Parathyroid adenoma (tissue), 2 donors: ENCODE results near the gene SHISA4.

Experiments
- H2AFZ ChIP-seq: fragments of 300-600 bp; sonication (generic); one replicate; pipeline ENCODE4 v1.7.0; 2017; ENCODE audit warnings: antibody characterized with exemption, mild to moderate bottlenecking
- H3K27ac ChIP-seq: fragments of 300-600 bp; sonication (generic); one replicate; pipeline ENCODE4 v1.7.0; 2017
- H3K27me3 ChIP-seq: fragments of 300-600 bp; sonication (generic); one replicate; pipeline ENCODE4 v1.7.0; 2017; ENCODE audit warnings: low read length; ENCODE audit not compliant: control insufficient read depth, insufficient read depth
- H3K36me3 ChIP-seq: fragments of 300-600 bp; sonication (generic); one replicate; pipeline ENCODE4 v1.7.0; 2017; ENCODE audit warnings: low read length; ENCODE audit not compliant: control insufficient read depth, insufficient read depth
- H3K4me1 ChIP-seq: fragments of 300-600 bp; sonication (generic); one replicate; pipeline ENCODE4 v1.7.0; 2017; ENCODE audit warnings: control low read depth
- H3K4me2 ChIP-seq: fragments of 300-600 bp; sonication (generic); one replicate; pipeline ENCODE4 v1.7.0; 2017; ENCODE audit warnings: low read length
- H3K4me3 ChIP-seq: fragments of 300-600 bp; sonication (generic); one replicate; pipeline ENCODE4 v1.7.0; 2017; ENCODE audit warnings: low read depth, low read length
- H3K79me2 ChIP-seq: fragments of 300-600 bp; sonication (generic); one replicate; pipeline ENCODE4 v1.7.0; 2017; ENCODE audit warnings: control low read depth
- H3K9ac ChIP-seq: fragments of 300-600 bp; sonication (generic); one replicate; pipeline ENCODE4 v1.7.0; 2017; ENCODE audit warnings: mild to moderate bottlenecking
- H3K9me3 ChIP-seq: fragments of 300-600 bp; sonication (generic); one replicate; pipeline ENCODE4 v1.7.0; 2017; ENCODE audit warnings: low read length; ENCODE audit not compliant: control insufficient read depth
- CTCF ChIP-seq: fragments of 300-600 bp; sonication (generic); IDR thresholded peaks from one replicate; pipeline ENCODE4 v1.7.0; 2017; ENCODE audit warnings: antibody characterized with exemption, mild to moderate bottlenecking
- donor health status: primary hyperparathyroidism.

SHISA4 gene

GRCh38 chr1:201884425-201884824 lies 4.3 kb upstream of the SHISA4 start:
- Histone ChIP-seq H2AFZ (no peak overlapping the region), H3K9me3 (no peaks in the 10 kb centered on the region), H3K79me2 (no peaks in the 10 kb centered on the region), H3K36me3 (no peaks in the 10 kb centered on the region), H3K4me2 (no peak overlapping the region), H3K27ac (no peak overlapping the region), H3K4me1 (peaks cover 2% of the 10 kb centered on the region), H3K27me3 (no peaks in the 10 kb centered on the region), H3K9ac (no peak overlapping the region), H3K4me3 (no peak overlapping the region)
- TF ChIP-seq CTCF, result no peak

- Histone ChIP-seq H3K36me3 (no peaks in the 10 kb centered on the region), H3K27ac (no peak overlapping the region), H3K9ac (no peak overlapping the region), H3K4me3 (no peak overlapping the region), H3K4me1 (peaks cover 2% of the 10 kb centered on the region), H2AFZ (no peak overlapping the region), H3K9me3 (no peaks in the 10 kb centered on the region), H3K79me2 (no peaks in the 10 kb centered on the region), H3K4me2 (no peak overlapping the region), H3K27me3 (no peaks in the 10 kb centered on the region)
- no peak for TF ChIP-seq CTCF
Measured at GRCh38 chr1:201885531-201886075, 3.1 kb upstream of the SHISA4 start.

GRCh38 chr1:201886103-201886885 lies 2.4 kb upstream of the SHISA4 start:
- Histone ChIP-seq H3K9ac (no peak overlapping the region), H3K4me1 (peaks cover 2% of the 10 kb centered on the region)

GRCh38 chr1:201887116-201887866 lies 1.4 kb upstream of the SHISA4 start:
- Histone ChIP-seq H3K27ac (no peak overlapping the region), H3K4me1 (peaks cover 2% of the 10 kb centered on the region), H3K9me3 (no peaks in the 10 kb centered on the region), H3K27me3 (no peaks in the 10 kb centered on the region), H3K79me2 (no peaks in the 10 kb centered on the region), H2AFZ (no peak overlapping the region), H3K4me3 (no peak overlapping the region), H3K9ac (no peak overlapping the region), H3K4me2 (no peak overlapping the region), H3K36me3 (no peaks in the 10 kb centered on the region)
- TF ChIP-seq CTCF, result no peak

More at GRCh38 chr1:201886103-201886885, 2.4 kb upstream of the SHISA4 start:
- Histone ChIP-seq H3K27ac (no peak overlapping the region), H3K79me2 (no peaks in the 10 kb centered on the region), H3K36me3 (no peaks in the 10 kb centered on the region), H3K4me3 (no peak overlapping the region), H3K4me2 (no peak overlapping the region), H2AFZ (no peak overlapping the region), H3K27me3 (no peaks in the 10 kb centered on the region), H3K9me3 (no peaks in the 10 kb centered on the region)
- no peak for TF ChIP-seq CTCF
